Testis (tissue), 3 donors: Measurements from ENCODE around the gene THSD7A. TPM values are rescaled to one million over a fixed set of nuclear protein-coding genes. Genes with fewer than 3 reads are reported as not detected.

Experiments
- DNase-seq: peaks from one replicate; pipeline ENCODE4 v3.0.0-alpha.2; 2019
- H3K27ac ChIP-seq, 2 donors: fragments of 200-600 bp; sonication (generic); one replicate each; pipeline ENCODE4 v1.5.1; 2019
- H3K27me3 ChIP-seq: fragments of 200-600 bp; sonication (generic); one replicate; pipeline ENCODE4 v1.5.1; 2019
- H3K36me3 ChIP-seq: fragments of 200-600 bp; sonication (generic); one replicate; pipeline ENCODE4 v1.5.1; 2017; ENCODE audit warnings: low read depth; ENCODE audit errors: missing control alignments
- H3K4me1 ChIP-seq: fragments of 200-600 bp; sonication (generic); one replicate; pipeline ENCODE4 v1.5.1; 2019
- H3K4me3 ChIP-seq, 2 donors: fragments of 200-600 bp; sonication (generic); one replicate each; pipeline ENCODE4 v1.5.1; 2017 to 2019
- H3K9me3 ChIP-seq: fragments of 200-600 bp; sonication (generic); one replicate; pipeline ENCODE4 v1.5.1; 2017
- CTCF ChIP-seq, 3 experiments: fragments of 450-650 bp in 2 of 3; fragments of 200-600 bp in 1 of 3; sonication (generic) in 1 of 3; IDR thresholded peaks; one replicate each; pipeline ENCODE4 v1.5.1; 2016 to 2019; ENCODE audit warnings: antibody characterized with exemption in 3 of 3, mild to moderate bottlenecking in 2 of 3, moderate library complexity in 1 of 3
- POLR2A ChIP-seq: fragments of 450-650 bp; IDR thresholded peaks from one replicate; pipeline ENCODE4 v1.6.1; 2017; ENCODE audit warnings: antibody characterized with exemption, mild to moderate bottlenecking, moderate library complexity
- WGBS, 2 donors: methylation state at CpG; one replicate each; pipeline ENCODE4 v1.1.5; 2018; 5-methylcytosine and 5-hydroxymethylcytosine counted together
- intact Hi-C: fragments of 100-400 bp; cut with DNase I; formaldehyde crosslinking; loops from one replicate; pipeline ENCODE4 v1.15.1; 2023; ENCODE audit warnings: low total_unique reads
- polyA plus RNA-seq: library from polyadenylated mRNA; stranded (reverse); fragments of 350-450 nt; fragmentation: Illumina TruSeq; extraction: RNeasy Lipid Tissue Mini Kit (QIAGEN cat#74804); gene quantifications from one replicate; pipeline ENCODE4 v1.2.3, GENCODE V29; 2014; ENCODE audit warnings: low read depth, low replicate concordance; ENCODE audit not compliant: insufficient read depth
- total RNA-seq, 2 donors: library from RNA; depleted of rRNA; stranded (reverse); fragments of >200 nt; gene quantifications; one replicate each; pipeline ENCODE4 v1.2.3, GENCODE V29; 2016

Gene THSD7A
- total and polyA plus RNA-seq, 3 donors from 2014 or later, result 1.6 to 7.0 (median 6.8) TPM

- no peaks in the 10 kb centered on the region for H3K4me1 ChIP-seq
- intact Hi-C loops, result no loop called here
- no peak for DNase-seq
- TF ChIP-seq CTCF (IDR thresholded peaks at IDR 0.05) (no peak), POLR2A (no peak)
- H3K4me3 ChIP-seq, result no peak overlapping the region
- WGBS, 2 donors, result 85 to 100% methylated on average over 4 of the region's 4 CpGs
- H3K9me3 ChIP-seq, result no peaks in the 10 kb centered on the region
- H3K27ac ChIP-seq, result no peak overlapping the region
- H3K27me3 ChIP-seq, result no peaks in the 10 kb centered on the region
- H3K36me3 ChIP-seq, result no peaks in the 10 kb centered on the region
Observed at GRCh38 chr7:11804621-11805020, 27.4 kb downstream of the THSD7A start.

- Histone ChIP-seq H3K4me1 (no peaks in the 10 kb centered on the region), H3K9me3 (no peaks in the 10 kb centered on the region), H3K27me3 (no peaks in the 10 kb centered on the region), H3K36me3 (no peaks in the 10 kb centered on the region), H3K27ac (no peak overlapping the region), H3K4me3 (no peak overlapping the region)
- TF ChIP-seq CTCF (IDR thresholded peaks at IDR 0.05) (no peak), POLR2A (no peak)
- intact Hi-C loops, result no loop called here
- no peak for DNase-seq
- 89 to 92% methylated on average over 4 of the region's 4 CpGs for WGBS, 2 donors
Observed at GRCh38 chr7:11795231-11795630, 36.8 kb downstream of the THSD7A start.

GRCh38 chr7:11792166-11792565 is 39.8 kb downstream of the THSD7A start:
- intact Hi-C loops, result no loop called here
- H3K9me3 ChIP-seq, result no peaks in the 10 kb centered on the region
- H3K27ac ChIP-seq, result no peak overlapping the region
- H3K4me3 ChIP-seq, result no peak overlapping the region
- WGBS, 2 donors, result 62 to 77% methylated on average over 4 of the region's 4 CpGs
- no peaks in the 10 kb centered on the region for H3K27me3 ChIP-seq
- no peaks in the 10 kb centered on the region for H3K4me1 ChIP-seq
- no peaks in the 10 kb centered on the region for H3K36me3 ChIP-seq
- DNase-seq, result no peak
- TF ChIP-seq CTCF (IDR thresholded peaks at IDR 0.05), result no peak
- TF ChIP-seq POLR2A, result no peak

- DNase-seq, result no peak
- no peak overlapping the region for H3K4me3 ChIP-seq
- no peak for TF ChIP-seq POLR2A
- TF ChIP-seq CTCF (IDR thresholded peaks at IDR 0.05), result no peak
- H3K27ac ChIP-seq, result no peak overlapping the region
- H3K27me3 ChIP-seq, result no peaks in the 10 kb centered on the region
- H3K4me1 ChIP-seq, result no peaks in the 10 kb centered on the region
- H3K36me3 ChIP-seq, result no peaks in the 10 kb centered on the region
- intact Hi-C loops, result no loop called here
- WGBS, 2 donors, result 93 to 95% methylated on average over 3 of the region's 3 CpGs
- no peaks in the 10 kb centered on the region for H3K9me3 ChIP-seq
Observed at GRCh38 chr7:11788568-11788967, 43.4 kb downstream of the THSD7A start.

- H3K27ac ChIP-seq, result no peak overlapping the region
- no peak overlapping the region for H3K4me3 ChIP-seq
- H3K27me3 ChIP-seq, result no peaks in the 10 kb centered on the region
- no peaks in the 10 kb centered on the region for H3K36me3 ChIP-seq
- DNase-seq, result no peak
- H3K9me3 ChIP-seq, result no peaks in the 10 kb centered on the region
- no peaks in the 10 kb centered on the region for H3K4me1 ChIP-seq
- TF ChIP-seq CTCF (IDR thresholded peaks at IDR 0.05), result no peak
- TF ChIP-seq POLR2A, result no peak
- intact Hi-C loops, result no loop called here
- WGBS, 2 donors, result 93 to 95% methylated on average over 4 of the region's 4 CpGs
Observed at GRCh38 chr7:11787534-11787933, 44.5 kb downstream of the THSD7A start.
